ENCODE data around the gene SLC9A9. TPM values are rescaled to one million over a fixed set of nuclear protein-coding genes. Genes with fewer than 3 reads are reported as not detected.

SLC9A9 gene
- total RNA-seq, 4 donors from 2014 or later = 2.1 to 40.4 (median 7.2) TPM

DNA sequence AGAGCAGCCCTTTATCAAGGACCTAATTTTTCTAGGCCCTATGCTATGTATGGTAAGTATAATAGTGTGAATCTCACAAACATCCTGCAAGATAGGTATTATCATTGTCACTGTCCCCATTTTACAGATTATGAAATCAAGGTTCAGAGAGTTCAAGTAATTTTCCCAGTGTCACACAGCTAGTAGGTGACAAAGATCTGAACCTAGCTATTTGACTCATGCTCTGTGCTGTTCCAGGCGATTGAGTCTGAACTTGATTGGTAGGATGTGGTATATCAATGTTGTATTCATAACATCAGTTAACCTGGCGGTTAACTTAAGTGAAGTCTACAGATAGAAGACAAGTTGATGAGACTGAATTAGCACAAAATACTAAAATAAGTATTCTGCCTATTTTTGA, 498.8 kb downstream of the SLC9A9 start:
- TF ChIP-seq, protein P1, sequence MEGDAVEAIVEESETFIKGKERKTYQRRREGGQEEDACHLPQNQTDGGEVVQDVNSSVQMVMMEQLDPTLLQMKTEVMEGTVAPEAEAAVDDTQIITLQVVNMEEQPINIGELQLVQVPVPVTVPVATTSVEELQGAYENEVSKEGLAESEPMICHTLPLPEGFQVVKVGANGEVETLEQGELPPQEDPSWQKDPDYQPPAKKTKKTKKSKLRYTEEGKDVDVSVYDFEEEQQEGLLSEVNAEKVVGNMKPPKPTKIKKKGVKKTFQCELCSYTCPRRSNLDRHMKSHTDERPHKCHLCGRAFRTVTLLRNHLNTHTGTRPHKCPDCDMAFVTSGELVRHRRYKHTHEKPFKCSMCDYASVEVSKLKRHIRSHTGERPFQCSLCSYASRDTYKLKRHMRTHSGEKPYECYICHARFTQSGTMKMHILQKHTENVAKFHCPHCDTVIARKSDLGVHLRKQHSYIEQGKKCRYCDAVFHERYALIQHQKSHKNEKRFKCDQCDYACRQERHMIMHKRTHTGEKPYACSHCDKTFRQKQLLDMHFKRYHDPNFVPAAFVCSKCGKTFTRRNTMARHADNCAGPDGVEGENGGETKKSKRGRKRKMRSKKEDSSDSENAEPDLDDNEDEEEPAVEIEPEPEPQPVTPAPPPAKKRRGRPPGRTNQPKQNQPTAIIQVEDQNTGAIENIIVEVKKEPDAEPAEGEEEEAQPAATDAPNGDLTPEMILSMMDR (IDR thresholded peaks at IDR 0.05) = no peak
- no peak for TF ChIP-seq POLR2A (IDR thresholded peaks at IDR 0.05)
- no peak for DNase-seq
- H3K36me3 ChIP-seq = no peaks in the 10 kb centered on the region
- H3K27me3 ChIP-seq = no peaks in the 10 kb centered on the region
- no peaks in the 10 kb centered on the region for H3K9me3 ChIP-seq
- no peaks in the 10 kb centered on the region for H3K4me1 ChIP-seq
- no peak overlapping the region for H3K4me3 ChIP-seq
- H3K27ac ChIP-seq = no peak overlapping the region

DNA sequence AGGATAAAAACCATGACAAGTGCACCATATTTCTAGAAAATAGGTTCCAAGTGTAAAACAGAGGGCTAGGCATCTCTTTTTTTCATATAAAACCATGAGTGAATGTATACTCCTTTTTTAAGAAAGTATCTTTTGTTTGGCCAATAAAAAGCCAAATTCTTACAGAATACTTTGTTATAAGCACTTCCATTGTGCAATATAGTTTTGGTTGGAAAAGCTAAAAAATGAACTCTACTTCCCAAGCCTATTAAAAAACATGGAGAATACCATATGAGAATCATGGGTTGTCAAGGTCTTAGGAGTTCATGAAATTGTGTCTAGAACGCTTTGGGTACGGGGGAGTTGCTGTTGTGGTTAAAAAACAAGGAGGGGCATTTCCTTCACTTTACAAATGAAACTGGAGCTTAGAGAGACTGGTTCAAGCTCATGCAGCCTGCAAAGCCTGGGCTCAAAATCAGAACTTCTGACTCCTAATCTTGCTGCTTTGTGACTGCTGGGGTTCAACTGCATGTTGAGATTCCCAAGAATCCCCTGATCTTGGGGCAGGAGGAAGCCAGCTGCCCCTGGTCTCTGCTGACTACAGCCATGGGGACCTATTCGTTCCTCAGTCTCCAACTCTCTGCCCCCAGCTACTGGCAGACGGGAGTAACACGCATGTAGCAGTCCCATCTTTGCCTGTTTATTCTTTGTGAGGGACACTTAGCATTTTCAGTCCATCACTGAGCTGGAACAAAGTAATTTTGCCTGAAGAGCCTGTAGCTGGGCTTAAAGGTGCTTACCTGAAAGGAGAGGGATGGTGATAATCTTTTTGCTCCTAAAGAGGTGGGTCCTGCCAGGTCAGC, 499.6 kb downstream of the SLC9A9 start:
- no peak overlapping the region for H3K27ac ChIP-seq
- no peaks in the 10 kb centered on the region for H3K27me3 ChIP-seq
- no peak overlapping the region for H3K4me3 ChIP-seq
- no peak for TF ChIP-seq POLR2A (IDR thresholded peaks at IDR 0.05)
- TF ChIP-seq, protein P1 (IDR thresholded peaks at IDR 0.05) = no peak
- H3K36me3 ChIP-seq = no peaks in the 10 kb centered on the region
- DNase-seq = no peak
- H3K4me1 ChIP-seq = no peaks in the 10 kb centered on the region
- no peaks in the 10 kb centered on the region for H3K9me3 ChIP-seq

DNA sequence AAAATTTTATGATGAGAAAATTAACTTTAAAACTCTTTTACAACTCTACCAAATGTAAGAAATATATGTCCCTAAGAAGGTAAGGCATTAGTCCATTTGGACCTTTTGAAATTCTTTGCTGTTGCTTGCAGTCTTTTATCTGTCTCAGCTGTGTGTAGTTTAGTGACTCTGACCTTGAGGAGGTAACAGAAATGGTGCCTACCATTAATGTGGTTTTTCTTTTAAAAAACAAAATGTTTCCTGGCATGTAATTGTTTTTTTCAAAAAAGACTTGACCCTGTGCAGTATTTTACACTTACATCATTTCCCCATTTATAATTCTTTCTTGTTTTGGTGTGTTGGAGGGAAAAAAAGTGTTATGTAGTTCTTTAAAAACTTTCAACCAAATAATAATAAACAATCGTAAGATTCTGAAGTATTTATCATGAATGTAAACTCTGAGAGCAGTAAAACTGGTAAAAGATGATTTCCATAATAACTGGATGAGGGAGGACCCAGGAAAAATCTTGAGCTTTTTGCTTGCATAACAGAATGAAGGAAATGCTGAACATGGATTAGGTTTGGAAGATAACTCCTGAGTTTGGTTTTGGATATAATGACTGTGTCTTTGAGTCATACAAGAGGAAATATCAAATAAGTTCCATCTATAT, 503.6 kb downstream of the SLC9A9 start:
- H3K4me1 ChIP-seq = no peaks in the 10 kb centered on the region
- H3K36me3 ChIP-seq = no peaks in the 10 kb centered on the region
- no peaks in the 10 kb centered on the region for H3K27me3 ChIP-seq
- no peaks in the 10 kb centered on the region for H3K9me3 ChIP-seq
- DNase-seq = no peak
- H3K27ac ChIP-seq = no peak overlapping the region
- no peak overlapping the region for H3K4me3 ChIP-seq
- TF ChIP-seq, protein P1 (IDR thresholded peaks at IDR 0.05) = no peak
- TF ChIP-seq POLR2A (IDR thresholded peaks at IDR 0.05) = no peak

DNA sequence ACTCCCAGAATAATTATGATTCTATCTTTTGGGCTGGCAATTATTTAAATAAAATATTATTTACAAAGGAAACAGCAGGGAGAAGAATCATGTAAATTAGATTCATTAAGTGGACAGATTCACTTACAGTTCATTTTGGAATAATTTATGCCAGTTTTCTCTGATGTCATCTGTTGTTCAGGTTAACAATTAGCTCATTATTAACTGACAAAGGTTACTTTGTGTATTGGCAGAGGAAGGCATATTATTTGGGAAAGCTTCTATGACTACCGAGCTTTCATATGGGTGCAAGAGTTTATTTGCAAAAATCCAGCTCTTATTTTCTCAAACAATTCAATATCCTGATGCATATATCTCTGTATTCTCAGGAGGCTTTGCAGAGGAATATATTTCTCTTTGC, 504.3 kb downstream of the SLC9A9 start:
- no peak for DNase-seq
- TF ChIP-seq POLR2A (IDR thresholded peaks at IDR 0.05) = no peak
- TF ChIP-seq, protein P1 (IDR thresholded peaks at IDR 0.05) = no peak
- no peaks in the 10 kb centered on the region for H3K9me3 ChIP-seq
- H3K27ac ChIP-seq = no peak overlapping the region
- no peak overlapping the region for H3K4me3 ChIP-seq
- H3K27me3 ChIP-seq = no peaks in the 10 kb centered on the region
- H3K4me1 ChIP-seq = no peaks in the 10 kb centered on the region
- no peaks in the 10 kb centered on the region for H3K36me3 ChIP-seq

DNA sequence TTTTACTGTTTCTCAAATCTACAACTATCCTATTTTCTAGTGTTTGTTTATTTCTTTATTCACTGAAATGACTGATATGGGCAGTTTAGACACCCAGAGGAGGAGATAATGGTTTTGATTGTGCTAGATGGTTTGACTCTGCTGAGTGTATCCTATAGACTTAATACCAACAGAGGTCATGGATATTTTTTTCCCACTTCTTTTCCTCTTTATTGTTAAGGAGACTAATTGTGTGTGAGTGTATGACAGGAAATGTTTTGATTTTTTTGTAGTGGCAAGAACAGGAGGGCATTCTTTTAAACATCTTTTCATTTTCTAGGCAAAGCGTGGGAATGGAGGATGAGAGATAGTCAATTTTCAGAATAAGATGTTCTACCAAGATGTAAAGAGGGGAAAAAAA, 505.2 kb downstream of the SLC9A9 start:
- H3K4me3 ChIP-seq = no peak overlapping the region

More for the DNA sequence above, 505.2 kb downstream of the SLC9A9 start:
- no peaks in the 10 kb centered on the region for H3K27me3 ChIP-seq
- no peaks in the 10 kb centered on the region for H3K4me1 ChIP-seq
- DNase-seq = no peak
- no peak overlapping the region for H3K27ac ChIP-seq
- no peaks in the 10 kb centered on the region for H3K9me3 ChIP-seq
- TF ChIP-seq, protein P1 (IDR thresholded peaks at IDR 0.05) = no peak
- TF ChIP-seq POLR2A (IDR thresholded peaks at IDR 0.05) = no peak
- H3K36me3 ChIP-seq = no peaks in the 10 kb centered on the region
